HG03460 (cell line): ENCODE results near the gene RPGRIP1L.

Experiments used
- ATAC-seq: cut with Tn5 transposase; IDR thresholded peaks from one replicate; pipeline ENCODE4 v1.9.1; 2021; ENCODE audit not compliant: unreplicated experiment

The RPGRIP1L gene

DNA sequence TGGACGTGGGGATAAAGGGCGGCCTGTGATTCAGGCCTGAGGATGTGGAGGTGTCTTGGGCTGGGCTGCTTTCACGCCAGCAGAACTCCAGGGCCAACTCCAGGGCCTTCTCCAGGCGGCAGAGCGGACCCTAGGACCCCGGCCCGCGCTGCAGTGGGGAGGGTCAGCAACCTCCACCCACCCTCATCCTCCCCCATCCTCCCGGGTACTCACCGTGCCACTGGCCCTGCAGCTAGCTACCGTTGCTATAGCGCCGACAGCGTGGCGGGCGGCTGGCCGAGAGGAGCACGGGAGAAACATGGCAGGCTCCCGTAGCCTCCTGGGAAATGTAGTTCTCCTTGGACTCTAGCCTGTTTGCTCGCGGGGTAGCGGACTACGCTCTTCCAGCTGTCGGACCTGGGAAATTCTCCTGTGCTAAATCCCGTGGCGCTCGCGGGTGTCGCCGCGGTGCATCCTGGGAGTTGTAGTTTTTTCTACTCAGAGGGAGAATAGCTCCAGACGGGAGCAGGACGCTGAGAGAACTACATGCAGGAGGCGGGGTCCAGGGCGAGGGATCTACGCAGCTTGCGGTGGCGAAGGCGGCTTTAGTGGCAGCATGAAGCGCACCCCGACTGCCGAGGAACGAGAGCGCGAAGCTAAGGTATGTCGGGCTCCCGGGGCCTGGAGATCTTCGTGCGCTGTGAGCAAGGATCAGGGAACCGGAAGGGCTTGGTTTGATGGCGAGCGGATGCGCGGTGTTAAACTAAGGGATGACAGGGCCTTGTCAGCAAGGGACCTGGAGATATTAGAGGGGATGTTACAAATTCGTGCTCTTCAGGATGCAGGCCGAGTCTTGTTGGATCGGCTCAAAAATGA, at the start of gene RPGRIP1L, which contains the start of gene FTO:
TSS of gene RPGRIP1L (minus strand) at position 270 of the 855 bp plus-strand sequence. CDS start 3,136 bp downstream, outside the sequence.
TSS of gene FTO (plus strand) at position 567 of the 855 bp plus-strand sequence.
- peak; percentile 98 for ATAC-seq

DNA sequence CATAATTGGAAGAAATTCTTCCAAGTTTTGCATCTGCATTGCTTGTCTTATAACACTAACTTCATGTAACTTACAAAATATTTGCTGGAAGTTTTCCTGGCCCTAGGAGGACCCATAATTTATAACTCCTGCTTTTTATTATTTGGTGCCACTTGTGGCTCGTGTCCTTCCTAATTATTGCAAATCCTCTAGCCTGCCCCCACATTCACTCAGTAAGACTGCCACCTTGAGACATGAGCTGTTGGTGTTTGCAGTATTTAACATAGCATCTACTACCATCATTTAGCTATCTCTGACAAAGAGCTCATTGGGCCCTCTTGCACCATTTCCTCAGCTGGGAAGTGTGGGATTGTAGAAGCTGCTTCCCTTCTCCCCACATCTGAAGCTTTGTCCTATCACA, 49.8 kb upstream of the RPGRIP1L start:
- ATAC-seq = no peak

DNA sequence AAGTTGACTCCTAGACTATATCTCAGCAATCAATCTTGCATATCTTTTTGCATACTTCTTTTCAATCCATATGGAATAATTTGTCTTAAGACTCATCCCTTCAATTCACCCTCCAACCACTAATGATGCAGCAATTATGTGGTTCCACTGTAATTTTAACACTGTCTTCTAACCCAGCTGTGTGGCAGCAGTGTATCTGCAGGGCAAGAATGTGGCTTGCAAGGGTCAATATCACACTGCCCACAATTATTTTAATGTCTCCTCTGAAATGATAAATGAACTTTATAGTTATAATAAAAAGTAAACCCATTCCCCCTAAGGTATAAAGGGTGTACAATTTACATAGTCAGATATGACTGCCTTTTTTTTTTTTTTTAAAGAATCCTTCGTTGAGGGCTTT, 48.9 kb upstream of the RPGRIP1L start:
- no peak for ATAC-seq

DNA sequence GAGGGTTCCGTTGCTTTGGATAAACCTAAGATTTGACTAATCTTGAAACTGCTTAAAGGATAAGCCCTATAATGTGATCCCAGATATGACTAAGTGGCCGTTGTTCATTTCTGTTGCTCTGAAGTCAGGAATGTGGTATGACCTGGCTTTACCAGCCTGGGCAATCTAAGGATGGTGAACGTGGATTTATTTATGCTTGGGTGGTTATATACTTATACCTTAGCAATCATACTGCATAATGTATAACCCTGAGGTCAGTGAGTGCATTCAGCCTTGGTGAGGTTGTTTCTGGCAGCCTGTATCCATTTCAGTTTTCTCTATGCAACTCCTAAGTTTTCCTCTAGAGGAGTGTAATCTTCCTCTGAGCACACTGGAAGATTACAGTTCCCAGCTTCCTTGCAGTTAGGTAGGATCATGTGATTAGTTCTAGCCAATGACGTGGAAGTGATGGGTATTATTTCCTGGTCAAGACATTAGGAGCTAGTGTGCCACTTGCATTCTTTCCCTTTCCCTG, 42.2 kb upstream of the RPGRIP1L start:
- no peak for ATAC-seq

DNA sequence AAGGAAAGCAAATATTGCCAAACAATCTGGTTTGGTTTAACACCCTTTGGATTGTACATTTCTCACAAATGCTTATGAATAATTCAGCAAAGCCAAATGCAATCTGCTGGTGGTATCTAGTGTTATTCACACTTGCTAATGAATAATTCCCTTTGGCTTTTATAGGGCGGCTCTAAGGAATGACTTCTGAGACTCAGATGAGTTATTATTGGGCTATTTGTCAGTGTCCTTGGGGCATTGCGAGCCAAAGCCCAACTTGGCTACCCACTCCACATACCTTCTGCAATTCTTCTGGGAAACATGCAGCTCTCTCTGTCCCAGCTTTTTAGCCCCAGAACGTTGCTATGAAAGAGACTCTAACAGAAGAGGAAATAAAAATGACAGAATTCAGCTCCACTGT, 41.4 kb upstream of the RPGRIP1L start:
- ATAC-seq = no peak

DNA sequence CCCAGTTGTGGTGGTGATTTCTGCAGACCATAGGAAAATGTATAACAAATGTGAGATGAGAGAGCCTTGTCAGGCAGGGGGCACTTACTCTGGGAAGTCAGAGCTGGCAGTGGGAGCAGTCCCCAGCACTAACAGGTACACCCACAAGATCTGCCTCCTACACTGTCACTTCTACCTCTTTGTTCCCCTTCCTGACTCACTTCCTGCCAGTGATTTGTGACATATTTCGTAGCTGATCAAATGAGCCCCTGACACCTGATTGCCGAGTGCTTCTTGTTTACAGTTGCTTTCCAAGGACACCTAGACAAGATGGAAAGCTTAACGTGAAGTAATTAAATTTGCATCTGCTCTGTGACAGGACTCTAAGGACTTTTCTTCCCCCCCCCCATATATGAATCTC, 40.8 kb upstream of the RPGRIP1L start:
- ATAC-seq = no peak

DNA sequence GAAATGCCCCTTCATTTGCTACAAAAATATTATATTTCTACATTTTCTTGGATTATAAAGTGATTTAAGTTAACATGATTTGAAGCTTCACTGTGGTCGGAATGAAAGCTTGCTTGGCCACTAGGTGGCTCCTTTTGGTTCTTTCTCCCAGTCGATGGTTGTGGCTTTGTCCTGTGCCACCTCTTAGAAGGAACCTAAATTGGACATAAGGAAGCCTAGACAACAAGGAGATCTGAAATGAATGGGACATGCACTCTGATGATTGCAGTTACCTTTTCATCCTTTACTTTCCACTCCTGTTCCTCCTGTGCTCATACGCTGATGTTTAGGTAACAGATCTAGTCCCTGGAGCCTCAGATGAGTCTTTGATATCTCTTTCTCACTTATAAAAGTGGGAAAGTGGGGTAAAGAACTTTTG, 39.5 kb upstream of the RPGRIP1L start:
- ATAC-seq = no peak

DNA sequence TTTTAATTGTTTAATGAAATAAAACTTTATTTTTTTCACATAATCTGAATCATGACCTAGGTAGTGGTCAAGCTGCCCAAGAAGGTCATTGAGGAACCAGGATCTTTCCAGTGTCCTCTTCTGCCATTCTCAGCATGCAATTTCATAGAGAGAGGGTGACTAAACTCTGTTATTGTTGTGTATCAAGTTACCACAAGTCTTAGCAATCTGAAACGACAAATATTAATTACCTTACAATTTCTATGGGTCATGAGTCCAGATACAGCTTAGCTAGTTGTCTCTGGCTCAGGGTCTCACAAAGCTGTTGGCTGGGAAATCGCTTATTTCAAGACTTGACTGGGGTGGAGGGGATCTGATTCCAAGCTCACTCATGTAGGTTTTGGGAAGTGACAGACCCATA, 37.9 kb upstream of the RPGRIP1L start:
- no peak for ATAC-seq

DNA sequence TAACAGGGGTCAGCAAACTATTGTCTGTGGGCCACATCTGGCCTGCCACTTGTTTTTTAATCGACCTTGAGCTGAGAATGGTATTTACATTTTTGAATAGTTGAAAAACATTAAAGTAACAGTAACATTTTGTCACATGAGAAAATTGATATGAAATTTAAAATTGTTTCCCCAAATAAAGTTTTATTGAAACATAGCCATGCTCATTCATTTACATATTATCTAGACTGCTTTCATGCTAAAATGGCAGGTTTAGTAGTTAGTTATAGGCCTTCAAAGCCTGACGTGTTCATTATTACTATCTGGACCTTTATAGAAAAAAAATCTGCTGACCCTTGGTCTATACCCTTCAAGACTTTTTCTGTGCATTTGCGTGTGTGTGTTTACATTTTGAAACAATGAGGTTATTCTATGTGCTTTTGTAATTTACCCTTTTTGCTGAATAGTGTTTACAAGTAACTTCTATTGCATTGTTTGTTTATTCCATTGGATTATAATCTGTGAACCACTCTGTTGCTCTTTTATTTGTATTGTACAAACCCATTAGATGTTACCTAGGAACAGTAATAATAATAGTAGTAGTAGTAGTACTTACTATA, 37.4 kb upstream of the RPGRIP1L start:
- no peak for ATAC-seq

DNA sequence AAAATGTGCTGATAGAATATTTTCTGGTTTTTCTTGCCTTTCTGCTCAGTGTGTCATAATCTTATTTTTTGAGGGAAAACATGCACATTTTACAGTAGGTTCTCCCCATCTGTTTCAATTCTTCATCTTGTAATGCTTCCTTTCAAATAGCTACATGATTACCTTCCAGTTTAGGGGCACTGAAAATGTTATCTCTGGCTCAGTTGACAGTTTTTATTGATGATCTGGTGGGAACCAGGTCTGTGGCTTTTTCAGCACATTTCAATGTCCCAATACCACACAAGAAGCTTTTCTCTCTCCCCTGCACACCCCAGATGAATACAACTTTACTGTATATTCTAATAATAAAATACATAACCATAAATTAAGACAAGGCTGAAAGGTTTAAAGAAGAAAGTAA, 36.8 kb upstream of the RPGRIP1L start:
- ATAC-seq = no peak

DNA sequence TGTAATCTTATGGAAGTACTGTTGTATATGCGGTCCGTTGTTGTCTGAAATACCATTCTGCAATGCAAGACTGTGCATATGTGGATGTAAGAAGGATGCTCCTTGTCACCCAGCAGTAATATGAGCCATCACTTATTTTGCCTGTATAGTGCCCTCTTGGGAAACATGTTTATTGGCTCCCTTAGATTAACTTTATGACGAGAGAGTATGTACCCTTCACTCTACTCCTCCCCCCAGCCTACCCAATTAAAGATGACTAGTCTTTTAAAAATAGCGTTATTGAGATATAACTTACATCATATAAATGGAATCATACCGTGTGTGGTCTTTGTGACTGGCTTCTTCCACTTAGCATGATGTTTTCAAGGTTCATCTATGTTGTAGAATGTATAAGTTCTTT, 33.9 kb upstream of the RPGRIP1L start:
- no peak for ATAC-seq

DNA sequence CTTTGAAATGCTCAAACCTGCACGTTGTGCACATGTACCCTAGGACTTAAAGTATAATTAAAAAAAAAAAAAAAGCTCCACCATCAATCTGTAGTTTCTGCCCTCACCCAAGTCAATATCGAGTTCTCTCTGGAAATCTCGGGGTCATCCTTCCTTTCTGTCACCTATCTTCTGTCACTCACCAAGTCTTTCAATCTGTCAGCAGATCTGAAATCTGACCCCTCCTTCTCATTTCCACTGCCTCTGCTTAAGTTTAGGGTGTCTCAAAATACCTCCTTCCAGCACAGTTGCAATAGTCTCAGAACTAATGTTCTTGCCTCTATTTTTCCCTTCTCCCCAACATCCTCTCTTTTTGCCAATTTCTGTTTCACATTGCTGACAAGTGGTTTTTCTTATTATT, 32.6 kb upstream of the RPGRIP1L start:
- no peak for ATAC-seq

DNA sequence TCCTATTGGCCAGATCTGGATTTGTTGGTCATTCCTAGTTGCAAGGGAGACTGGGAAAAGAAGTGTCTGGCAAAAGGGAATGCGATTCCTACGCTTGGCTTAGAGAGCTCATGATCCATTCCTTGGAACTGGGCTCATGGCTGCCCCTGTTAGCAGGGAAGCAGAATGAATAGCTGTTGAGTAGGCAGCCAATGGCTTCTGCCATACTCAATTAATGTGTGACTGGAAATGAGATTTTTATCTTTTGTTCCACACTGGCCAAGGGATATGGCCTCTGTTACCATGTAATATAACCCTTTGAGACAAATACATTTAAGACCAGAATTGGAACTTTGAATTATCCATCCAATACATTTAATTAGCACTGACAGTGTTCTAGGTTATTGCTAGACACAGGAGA, 31.2 kb upstream of the RPGRIP1L start:
- no peak for ATAC-seq

DNA sequence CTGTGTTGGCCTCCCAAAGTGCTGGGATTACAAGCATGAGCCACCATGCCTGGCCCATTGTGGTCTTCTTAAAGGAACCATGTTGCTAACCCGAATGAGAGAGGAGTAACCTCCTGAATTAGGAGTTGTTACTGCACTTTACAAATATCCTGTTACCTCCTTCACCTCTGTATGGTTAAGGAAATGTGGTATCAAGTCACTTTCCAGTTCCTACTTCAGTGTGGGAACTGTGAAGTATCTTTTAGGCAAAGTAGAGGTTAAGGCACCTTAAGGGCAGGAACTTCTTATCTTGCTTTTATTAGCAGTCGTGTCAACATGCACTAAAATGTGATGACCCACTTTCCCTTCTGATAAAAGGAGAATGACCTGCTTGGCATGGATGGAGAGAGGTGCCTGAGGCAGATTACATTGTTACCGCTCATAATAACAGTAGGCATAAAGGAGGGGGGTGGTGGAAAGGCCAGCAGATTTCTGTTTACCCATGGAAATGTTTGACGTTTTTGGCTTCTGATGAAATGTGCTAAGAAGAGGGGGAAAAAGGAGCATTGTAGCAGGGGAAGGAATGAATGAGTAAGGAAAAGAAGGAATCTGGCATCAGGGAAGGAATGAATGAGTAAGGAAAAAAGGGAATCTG, 28.8 kb upstream of the RPGRIP1L start:
- ATAC-seq = no peak

DNA sequence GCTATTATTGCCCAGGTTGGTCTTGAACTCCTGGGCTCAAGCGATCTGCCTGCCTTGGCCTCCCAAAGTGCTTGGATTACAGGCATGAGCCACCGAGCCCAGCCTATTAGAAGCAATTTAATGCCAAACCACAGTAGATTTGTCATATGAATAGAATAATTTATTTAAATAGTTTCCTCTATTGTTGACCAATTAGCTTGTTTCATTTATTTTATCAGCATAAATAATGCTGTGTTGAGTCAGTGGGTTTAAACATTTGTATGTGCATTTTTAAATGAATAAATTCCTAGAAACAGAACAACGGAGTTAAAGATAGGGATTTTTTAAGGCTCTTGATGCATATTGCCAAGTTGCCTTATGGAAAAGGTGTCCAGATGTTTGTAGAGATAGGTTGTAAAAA, 27.0 kb upstream of the RPGRIP1L start:
- no peak for ATAC-seq

DNA sequence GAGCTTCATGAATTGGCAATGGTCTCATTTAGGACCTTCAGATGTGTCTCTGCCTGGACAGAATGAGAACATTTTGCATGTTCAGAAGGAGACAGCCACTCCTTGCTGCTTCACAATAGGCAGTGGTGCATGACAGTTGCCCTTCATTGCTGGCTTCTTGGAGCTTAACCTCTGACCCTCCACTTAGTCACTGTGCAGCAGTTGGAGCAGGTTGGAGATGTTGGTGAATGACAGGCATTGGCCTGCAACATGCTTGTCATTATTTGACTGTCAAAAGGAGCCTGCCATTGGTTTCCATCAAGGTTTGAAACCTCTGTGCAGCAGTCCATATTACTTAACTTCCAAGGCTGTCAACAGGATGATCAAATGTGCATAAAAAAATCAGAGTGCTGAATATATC, 23.0 kb upstream of the RPGRIP1L start:
- ATAC-seq = no peak

DNA sequence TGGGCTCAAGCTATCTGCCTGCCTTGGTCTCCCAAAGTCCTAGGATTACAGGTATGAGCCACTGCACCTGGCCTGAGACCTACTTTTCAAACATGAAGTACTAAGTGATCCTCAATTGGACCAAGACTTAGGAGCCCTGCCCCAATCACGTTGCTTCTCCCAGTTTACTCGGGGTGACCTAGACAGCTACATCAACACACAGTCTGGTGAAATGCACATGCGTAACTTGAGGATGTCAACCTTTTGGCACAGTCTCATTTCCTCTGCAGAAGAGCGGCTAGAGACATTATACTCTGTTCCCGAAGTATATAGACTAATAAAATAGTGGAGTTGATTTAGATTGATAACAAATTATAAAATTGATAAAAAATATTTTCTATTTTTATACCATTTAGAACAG, 17.4 kb upstream of the RPGRIP1L start:
- no peak for ATAC-seq

DNA sequence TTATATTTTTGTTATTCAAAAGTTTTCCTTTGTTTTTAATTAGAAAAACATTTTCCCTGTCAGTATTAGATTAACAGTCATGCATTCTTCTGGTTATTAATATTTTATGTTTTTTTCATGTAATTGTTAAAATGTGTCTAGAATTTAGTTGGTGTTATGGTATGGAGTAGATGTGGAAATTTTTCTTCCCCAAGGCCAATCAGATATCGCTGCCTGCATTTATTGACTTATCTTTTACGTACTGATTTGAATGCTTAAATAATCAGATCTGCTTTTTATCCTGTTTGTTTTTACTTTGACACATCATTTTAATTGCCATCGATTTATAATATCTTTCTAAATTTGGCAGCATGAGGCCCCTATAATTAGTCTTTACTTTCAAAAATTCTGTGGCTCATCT, 13.9 kb upstream of the RPGRIP1L start:
- ATAC-seq = no peak

DNA sequence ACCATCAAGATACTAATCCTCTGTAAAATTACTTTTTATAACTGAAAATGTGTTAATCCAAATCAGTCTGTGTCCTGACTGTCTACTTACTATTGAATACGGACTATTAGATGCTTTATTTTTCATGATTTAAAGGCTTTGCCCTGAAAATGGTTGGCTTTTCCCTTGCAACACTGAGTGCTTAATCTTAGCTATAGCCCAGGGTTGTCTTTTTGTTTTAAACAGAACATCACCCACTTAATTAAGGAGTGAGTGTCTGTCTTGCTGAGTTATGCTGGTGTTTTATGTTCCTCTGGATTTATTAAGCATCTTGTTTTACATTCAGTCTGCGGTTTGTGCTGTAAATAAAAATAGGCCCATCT, 11.3 kb upstream of the RPGRIP1L start:
- no peak for ATAC-seq

DNA sequence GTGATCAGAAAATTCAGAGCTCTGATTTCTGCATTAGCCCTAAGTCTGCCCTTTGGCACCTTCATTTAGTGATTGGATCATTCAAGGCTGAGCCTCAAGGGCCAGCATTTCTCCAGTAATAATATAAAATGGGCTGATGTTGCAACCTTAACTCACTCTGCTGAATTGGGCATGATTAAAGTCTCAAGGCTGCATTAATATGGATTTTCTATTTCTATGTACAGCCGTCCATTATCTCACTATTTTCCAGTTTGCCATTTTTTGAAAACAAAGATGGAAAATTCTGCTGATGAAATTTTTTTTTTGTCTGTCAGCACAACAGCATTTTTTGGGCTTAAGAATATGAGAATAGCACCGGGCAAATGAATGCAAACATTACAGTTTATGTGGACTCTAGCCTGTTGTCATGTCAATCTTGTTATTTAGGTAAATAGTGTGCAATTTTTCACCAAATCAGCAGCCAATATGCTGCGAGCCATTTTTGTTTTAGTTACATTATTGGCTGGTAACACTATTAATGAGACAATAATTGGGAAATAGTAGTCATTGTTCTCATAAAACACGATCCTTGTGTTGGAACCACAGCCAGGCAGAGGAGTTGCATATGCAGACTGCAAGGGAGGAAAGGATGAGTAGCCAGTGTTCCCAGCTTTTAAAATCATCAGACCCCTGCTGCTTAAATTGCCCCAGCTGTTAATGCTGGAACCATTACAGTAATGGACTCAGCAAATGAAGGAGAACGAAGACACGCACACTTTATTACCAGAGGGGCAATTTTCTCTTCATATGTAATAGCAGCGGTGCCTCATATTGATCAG, 10.8 kb upstream of the RPGRIP1L start:
- ATAC-seq = no peak
